ENCODE results near the gene CHCHD2.

- TF ChIP-seq ARNT (IDR thresholded peaks at IDR 0.05) (no peak), ZFX (CRISPR knock-in tag; IDR thresholded peaks at IDR 0.05; ENCODE audit: low read depth) (no peak), KAT7 (CRISPR knock-in tag; IDR thresholded peaks at IDR 0.05; ENCODE audit: borderline replicate concordance) (no peak), ZNF891 (CRISPR knock-in tag; IDR thresholded peaks at IDR 0.05) (no peak), MAZ (IDR thresholded peaks at IDR 0.05; ENCODE audit: borderline replicate concordance, low read depth, low read length) (no peak), MAZ (CRISPR knock-in tag; IDR thresholded peaks at IDR 0.05; ENCODE audit: low read depth) (no peak), POLR2AphosphoS5 (IDR thresholded peaks at IDR 0.05; ENCODE audit: low read depth, low read length) (no peak), SP5 (CRISPR knock-in tag; IDR thresholded peaks at IDR 0.05; ENCODE audit: borderline replicate concordance, low read depth) (no peak)
- TF ChIP-seq, protein P1, sequence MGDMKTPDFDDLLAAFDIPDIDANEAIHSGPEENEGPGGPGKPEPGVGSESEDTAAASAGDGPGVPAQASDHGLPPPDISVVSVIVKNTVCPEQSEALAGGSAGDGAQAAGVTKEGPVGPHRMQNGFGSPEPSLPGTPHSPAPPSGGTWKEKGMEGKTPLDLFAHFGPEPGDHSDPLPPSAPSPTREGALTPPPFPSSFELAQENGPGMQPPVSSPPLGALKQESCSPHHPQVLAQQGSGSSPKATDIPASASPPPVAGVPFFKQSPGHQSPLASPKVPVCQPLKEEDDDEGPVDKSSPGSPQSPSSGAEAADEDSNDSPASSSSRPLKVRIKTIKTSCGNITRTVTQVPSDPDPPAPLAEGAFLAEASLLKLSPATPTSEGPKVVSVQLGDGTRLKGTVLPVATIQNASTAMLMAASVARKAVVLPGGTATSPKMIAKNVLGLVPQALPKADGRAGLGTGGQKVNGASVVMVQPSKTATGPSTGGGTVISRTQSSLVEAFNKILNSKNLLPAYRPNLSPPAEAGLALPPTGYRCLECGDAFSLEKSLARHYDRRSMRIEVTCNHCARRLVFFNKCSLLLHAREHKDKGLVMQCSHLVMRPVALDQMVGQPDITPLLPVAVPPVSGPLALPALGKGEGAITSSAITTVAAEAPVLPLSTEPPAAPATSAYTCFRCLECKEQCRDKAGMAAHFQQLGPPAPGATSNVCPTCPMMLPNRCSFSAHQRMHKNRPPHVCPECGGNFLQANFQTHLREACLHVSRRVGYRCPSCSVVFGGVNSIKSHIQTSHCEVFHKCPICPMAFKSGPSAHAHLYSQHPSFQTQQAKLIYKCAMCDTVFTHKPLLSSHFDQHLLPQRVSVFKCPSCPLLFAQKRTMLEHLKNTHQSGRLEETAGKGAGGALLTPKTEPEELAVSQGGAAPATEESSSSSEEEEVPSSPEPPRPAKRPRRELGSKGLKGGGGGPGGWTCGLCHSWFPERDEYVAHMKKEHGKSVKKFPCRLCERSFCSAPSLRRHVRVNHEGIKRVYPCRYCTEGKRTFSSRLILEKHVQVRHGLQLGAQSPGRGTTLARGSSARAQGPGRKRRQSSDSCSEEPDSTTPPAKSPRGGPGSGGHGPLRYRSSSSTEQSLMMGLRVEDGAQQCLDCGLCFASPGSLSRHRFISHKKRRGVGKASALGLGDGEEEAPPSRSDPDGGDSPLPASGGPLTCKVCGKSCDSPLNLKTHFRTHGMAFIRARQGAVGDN (CRISPR knock-in tag; IDR thresholded peaks at IDR 0.05): no peak
- TF ChIP-seq, protein P2, sequence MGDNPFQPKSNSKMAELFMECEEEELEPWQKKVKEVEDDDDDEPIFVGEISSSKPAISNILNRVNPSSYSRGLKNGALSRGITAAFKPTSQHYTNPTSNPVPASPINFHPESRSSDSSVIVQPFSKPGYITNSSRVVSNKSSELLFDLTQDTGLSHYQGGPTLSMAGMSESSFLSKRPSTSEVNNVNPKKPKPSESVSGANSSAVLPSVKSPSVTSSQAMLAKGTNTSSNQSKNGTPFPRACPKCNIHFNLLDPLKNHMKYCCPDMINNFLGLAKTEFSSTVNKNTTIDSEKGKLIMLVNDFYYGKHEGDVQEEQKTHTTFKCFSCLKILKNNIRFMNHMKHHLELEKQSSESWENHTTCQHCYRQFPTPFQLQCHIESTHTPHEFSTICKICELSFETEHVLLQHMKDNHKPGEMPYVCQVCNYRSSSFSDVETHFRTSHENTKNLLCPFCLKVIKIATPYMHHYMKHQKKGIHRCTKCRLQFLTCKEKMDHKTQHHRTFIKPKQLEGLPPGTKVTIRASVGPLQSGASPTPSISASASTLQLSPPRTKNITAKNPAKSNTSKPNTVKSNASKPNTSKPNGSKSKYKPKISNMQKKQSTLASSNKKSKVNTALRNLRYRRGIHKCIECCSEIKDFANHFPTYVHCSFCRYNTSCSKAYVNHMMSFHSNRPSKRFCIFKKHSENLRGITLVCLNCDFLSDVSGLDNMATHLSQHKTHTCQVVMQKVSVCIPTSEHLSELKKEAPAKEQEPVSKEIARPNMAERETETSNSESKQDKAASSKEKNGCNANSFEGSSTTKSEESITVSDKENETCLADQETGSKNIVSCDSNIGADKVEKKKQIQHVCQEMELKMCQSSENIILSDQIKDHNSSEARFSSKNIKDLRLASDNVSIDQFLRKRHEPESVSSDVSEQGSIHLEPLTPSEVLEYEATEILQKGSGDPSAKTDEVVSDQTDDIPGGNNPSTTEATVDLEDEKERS (CRISPR knock-in tag; IDR thresholded peaks at IDR 0.05): no peak
Observed at GRCh38 chr7:56063500-56063881, 42.8 kb downstream of the CHCHD2 start.

Measured in HepG2 (cell line).